ENCODE results near the gene BAD. TPM values are rescaled to one million over a fixed set of nuclear protein-coding genes. Genes with fewer than 3 reads are reported as not detected.
A peak's percentile ranks its signal among the peaks of the same experiment; 100 is the strongest.

Gene BAD
- total RNA-seq, 1 experiment from 2014 or later: 67.4 TPM

DNA sequence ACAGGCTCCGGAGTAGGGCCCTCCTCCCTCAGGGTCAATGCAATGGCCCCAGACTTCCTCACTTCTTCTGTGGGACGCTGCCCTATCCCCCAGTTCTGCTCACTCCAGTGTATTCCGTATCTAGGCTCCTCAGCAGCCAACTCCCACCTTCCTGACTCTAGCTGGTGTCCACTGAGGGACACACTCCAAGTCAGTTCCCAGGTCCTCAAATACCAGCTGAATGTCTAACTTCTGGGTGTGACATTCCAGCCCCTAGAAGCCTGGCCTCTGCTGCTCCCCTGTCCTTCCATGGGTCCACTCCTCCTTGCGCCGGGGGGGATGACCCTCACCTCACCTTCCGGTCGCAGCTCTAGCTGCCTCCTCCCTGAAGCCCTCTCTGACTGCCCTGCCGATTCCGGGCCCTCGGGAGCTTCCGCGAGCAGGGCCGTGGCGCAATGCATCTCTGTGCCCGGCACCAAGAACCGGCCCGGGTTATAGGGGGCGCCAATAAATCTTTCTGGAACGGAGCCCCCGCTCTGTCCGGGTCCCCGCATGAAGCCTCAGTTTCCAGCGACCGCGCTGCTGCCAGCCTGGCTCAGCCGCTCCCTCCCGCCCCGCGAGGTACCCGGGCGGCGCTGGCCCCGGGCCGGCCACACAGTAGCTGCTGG, 15.4 kb downstream of the BAD start:
- Mint-ChIP-seq H3K27me3 (ENCODE audit: insufficient read depth, unreplicated experiment) (no peaks in the 10 kb centered on the region), H3K9me3 (ENCODE audit: unreplicated experiment) (no peaks in the 10 kb centered on the region), H3K36me3 (ENCODE audit: insufficient read depth, unreplicated experiment) (peaks cover 52% of the 10 kb centered on the region), H3K4me1 (ENCODE audit: insufficient read depth, unreplicated experiment) (peaks cover 23% of the 10 kb centered on the region), H3K4me3 (ENCODE audit: unreplicated experiment) (peak overlapping the region; percentile 96), H3K27ac (ENCODE audit: low read depth, unreplicated experiment) (peak overlapping the region; percentile 96)
- POLR2A ChIA-PET: interaction anchor here (0.8 to 7.6 kb wide), 24 partner anchors 8 to 510 kb away, joined by 3 to 125 read pairs (median 7); partner anchors contain the start of genes BAD, CATSPERZ, ESRRA and FKBP2
- CTCF ChIA-PET: interaction anchor here (0.7 to 6.4 kb wide), 5 partner anchors 18 to 1534 kb away, joined by 3 to 70 read pairs (median 8); partner anchors contain the start of gene PLCB3
- DNase-seq (ENCODE audit: unreplicated experiment): peak; percentile 55
- intact Hi-C loops (cut with micrococcal nuclease): loop anchor here (1.0 kb wide), 1 partner anchor 18 kb away; the partner anchor contains the start of gene PLCB3
- no peak for TF ChIP-seq CTCF (IDR thresholded peaks at IDR 0.05; ENCODE audit: unreplicated experiment)
- no TSS peak for BruUV-seq (replicated peaks)

DNA sequence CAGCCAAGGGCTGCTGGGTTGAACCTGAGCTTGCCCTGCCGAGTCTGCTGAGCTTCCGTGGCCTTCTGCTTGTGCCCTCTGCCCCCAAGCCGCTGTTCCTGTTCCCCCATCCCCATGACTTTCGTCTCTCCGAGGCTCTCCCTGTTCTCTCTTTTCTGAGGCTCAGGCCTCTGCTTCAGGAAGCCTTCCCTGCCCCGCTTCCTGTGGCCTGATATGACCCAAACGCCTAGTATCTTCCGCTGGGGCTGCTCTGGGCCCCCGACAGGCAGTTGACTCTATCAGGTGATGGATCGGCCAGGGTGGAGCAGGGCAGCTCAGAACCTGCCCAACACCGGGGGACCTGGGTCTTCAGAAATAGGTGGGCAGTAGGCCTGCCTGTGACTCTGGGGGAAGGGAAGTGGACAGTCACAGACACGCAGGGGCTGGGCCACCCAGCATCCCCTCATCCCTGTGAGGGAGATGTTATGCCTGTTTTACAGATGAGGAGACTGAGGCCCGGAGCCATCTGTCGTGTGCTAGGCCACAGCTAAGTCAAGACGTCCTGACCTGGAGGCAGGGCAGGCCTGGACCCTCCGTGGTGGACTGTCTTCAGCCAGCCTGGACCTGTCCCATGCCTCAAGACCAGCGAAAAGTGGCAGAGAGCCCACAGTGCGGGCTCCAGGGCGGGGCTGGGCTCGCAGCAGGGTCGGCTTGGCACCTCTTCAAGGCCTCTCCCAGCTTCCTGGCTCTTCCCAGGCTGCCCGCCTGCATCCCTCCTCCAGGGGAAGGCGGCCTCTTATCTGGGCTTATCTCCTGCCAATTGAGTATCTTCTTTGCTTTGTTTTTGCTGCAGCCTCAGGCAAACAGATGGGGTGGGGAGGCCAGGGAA, 16.2 kb downstream of the BAD start:
- Mint-ChIP-seq H3K27me3 (ENCODE audit: insufficient read depth, unreplicated experiment) (no peaks in the 10 kb centered on the region), H3K27ac (ENCODE audit: low read depth, unreplicated experiment) (peak overlapping the region; percentile 96), H3K4me1 (ENCODE audit: insufficient read depth, unreplicated experiment) (peaks cover 23% of the 10 kb centered on the region), H3K36me3 (ENCODE audit: insufficient read depth, unreplicated experiment) (peaks cover 48% of the 10 kb centered on the region), H3K9me3 (ENCODE audit: unreplicated experiment) (no peaks in the 10 kb centered on the region), H3K4me3 (ENCODE audit: unreplicated experiment) (peak overlapping the region; percentile 96)
- intact Hi-C loops (cut with micrococcal nuclease): no loop called here
- peak; percentile 73 for DNase-seq (ENCODE audit: unreplicated experiment)
- POLR2A ChIA-PET: interaction anchor here (0.8 to 7.6 kb wide), 22 partner anchors 9 to 87 kb away, joined by 3 to 125 read pairs (median 8); partner anchors contain the start of genes BAD, CATSPERZ, ESRRA and FKBP2
- no peak for TF ChIP-seq CTCF (IDR thresholded peaks at IDR 0.05; ENCODE audit: unreplicated experiment)
- CTCF ChIA-PET: interaction anchor here (0.6 to 6.4 kb wide), 8 partner anchors 13 to 1462 kb away, joined by 3 to 70 read pairs (median 4); partner anchors contain the start of gene PLCB3
- BruUV-seq (replicated peaks): no TSS peak

DNA sequence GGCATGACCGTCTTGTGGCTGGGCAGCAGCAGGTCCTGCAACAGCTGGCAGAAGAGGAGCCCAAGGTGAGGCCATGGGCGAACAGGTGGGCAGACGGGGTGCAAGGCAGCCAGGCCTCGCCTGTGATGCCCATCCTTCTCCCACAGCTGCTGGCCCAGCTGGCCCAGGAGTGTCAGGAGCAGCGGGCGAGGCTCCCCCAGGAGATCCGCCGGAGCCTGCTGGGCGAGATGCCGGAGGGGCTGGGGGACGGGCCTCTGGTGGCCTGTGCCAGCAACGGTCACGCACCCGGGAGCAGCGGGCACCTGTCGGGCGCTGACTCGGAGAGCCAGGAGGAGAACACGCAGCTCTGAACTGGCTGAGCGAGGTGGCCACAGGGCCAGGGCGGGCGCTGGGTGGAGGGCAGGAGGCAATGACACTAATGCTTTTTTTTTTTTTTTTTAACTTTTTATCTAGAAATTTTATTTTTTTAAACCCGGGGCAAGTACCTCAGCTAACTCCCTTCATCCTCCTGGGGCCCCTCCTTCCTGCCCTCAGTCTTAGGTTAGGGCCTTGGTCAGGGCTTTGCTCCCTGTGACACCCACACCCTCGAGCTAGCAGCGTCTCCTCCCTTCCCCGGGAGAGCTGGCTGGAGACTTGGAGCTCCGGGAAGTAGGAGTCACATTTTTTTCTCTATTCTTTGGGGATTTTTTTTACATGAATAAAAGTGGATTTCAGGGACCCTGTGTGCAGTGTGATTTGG, 17.1 kb downstream of the BAD start:
- Mint-ChIP-seq H3K27me3 (ENCODE audit: insufficient read depth, unreplicated experiment) (no peaks in the 10 kb centered on the region), H3K36me3 (ENCODE audit: insufficient read depth, unreplicated experiment) (peaks cover 57% of the 10 kb centered on the region), H3K4me3 (ENCODE audit: unreplicated experiment) (no peak overlapping the region), H3K27ac (ENCODE audit: low read depth, unreplicated experiment) (no peak overlapping the region), H3K9me3 (ENCODE audit: unreplicated experiment) (no peaks in the 10 kb centered on the region), H3K4me1 (ENCODE audit: insufficient read depth, unreplicated experiment) (peaks cover 23% of the 10 kb centered on the region)
- intact Hi-C loops (cut with micrococcal nuclease): no loop called here
- POLR2A ChIA-PET: interaction anchor here (0.8 to 7.6 kb wide), 8 partner anchors 8 to 41 kb away, joined by 3 to 125 read pairs (median 63); partner anchors contain the start of genes BAD, CATSPERZ, ESRRA and FKBP2
- TF ChIP-seq CTCF (IDR thresholded peaks at IDR 0.05; ENCODE audit: unreplicated experiment): no peak
- DNase-seq (ENCODE audit: unreplicated experiment): no peak
- CTCF ChIA-PET: interaction anchor here (0.6 to 6.4 kb wide), 7 partner anchors 14 to 1462 kb away, joined by 3 to 70 read pairs (median 3); partner anchors contain the start of gene PLCB3
- BruUV-seq (replicated peaks): no TSS peak
